Adrenal gland (tissue), 12 donors: ENCODE data around the gene HELT. TPM values are rescaled to one million over a fixed set of nuclear protein-coding genes. Genes with fewer than 3 reads are reported as not detected.

Experiments used
- DNase-seq, 7 donors: peaks; one replicate each; pipeline ENCODE4 v3.0.0-alpha.2; 2019 to 2020
- H3K27ac ChIP-seq, 5 donors: fragments of 200-600 bp; sonication (generic) in 4 of 5; 1 replicate in 3 of 5; 2 replicates in 2 of 5; pipeline versions ENCODE4 v1.5.1 to v1.8.0; 2016 to 2020; ENCODE audit warnings: mild to moderate bottlenecking in 1 of 5
- H3K27me3 ChIP-seq: fragments of 200-600 bp; 2 replicates; pipeline ENCODE4 v1.8.0; 2021
- H3K36me3 ChIP-seq, 2 donors: fragments of 200-600 bp; replicated peaks in 1 of 2; 1 replicate in 1 of 2; 2 replicates in 1 of 2; pipeline versions ENCODE4 v1.5.1 to v1.8.0; 2018 to 2022
- H3K4me1 ChIP-seq, 2 donors: fragments of 200-600 bp; replicated peaks in 1 of 2; 1 replicate in 1 of 2; 2 replicates in 1 of 2; pipeline versions ENCODE4 v1.5.1 to v1.8.0; 2018 to 2021
- H3K4me3 ChIP-seq, 4 donors: fragments of 200-600 bp; sonication (generic) in 3 of 4; one replicate each; pipeline ENCODE4 v1.5.1; 2016 to 2018
- H3K9me3 ChIP-seq, 3 donors: fragments of 200-600 bp; sonication (generic) in 1 of 3; replicated peaks in 1 of 3; 1 replicate in 2 of 3; 2 replicates in 1 of 3; pipeline versions ENCODE4 v1.5.1 to v1.8.0; 2016 to 2021
- POLR2A ChIP-seq, 2 donors: fragments of 450-650 bp; IDR thresholded peaks; one replicate each; pipeline ENCODE4 v1.6.1; 2017; ENCODE audit warnings: antibody characterized with exemption in 2 of 2, mild to moderate bottlenecking in 2 of 2, moderate library complexity in 1 of 2
- WGBS, 4 donors: extraction: QIAGEN DNeasy Blood & Tissue Kit in 2 of 4; methylation state at CpG; one replicate each; pipeline versions ENCODE4 v1.1.5 to v1.1.7; 2013 to 2017; 5-methylcytosine and 5-hydroxymethylcytosine counted together
- intact Hi-C, 2 donors: fragments of 100-400 bp; cut with DNase I; formaldehyde crosslinking; loops; one replicate each; pipeline versions ENCODE4 v1.14.1 to v1.15.0; 2022 to 2023
- polyA plus RNA-seq, 3 donors: library from polyadenylated mRNA; stranded (reverse); fragments of 200-250 nt in 2 of 3; fragments of 350-450 nt in 1 of 3; fragmentation: Illumina TruSeq in 1 of 3; extraction: RNeasy Lipid Tissue Mini Kit (QIAGEN cat#74804) in 1 of 3; gene quantifications; one replicate each; pipeline ENCODE4 v1.2.3, GENCODE V29; 2013 to 2014
- total RNA-seq, 9 donors: library from RNA; depleted of rRNA in 4 of 9; stranded (reverse); fragments of >200 nt in 4 of 9; fragments of 120-200 nt in 1 of 9; fragmentation: NEBNext Ultra II Directional in 1 of 9; extraction: Animal tissue kit (Norgen Biotek cat#: 25700) in 1 of 9; gene quantifications; one replicate each; pipeline versions ENCODE4 v1.1.0 to v1.2.4, GENCODE V29; 2013 to 2023
- TF ChIP-seq, protein P1 (sequence below), 6 experiments: fragments of 450-650 bp in 4 of 6; fragments of 200-600 bp in 2 of 6; sonication (generic) in 1 of 6; IDR thresholded peaks; 1 replicate in 5 of 6; 2 replicates in 1 of 6; pipeline versions ENCODE4 v1.5.1 to v1.8.0; 2016 to 2021; ENCODE audit warnings: antibody characterized with exemption in 6 of 6, mild to moderate bottlenecking in 2 of 6, moderate library complexity in 1 of 6
- donor health status: healthy with polysubstance abuse.
- donor health status: Bipolar disorder and iron deficiency.
- donor health status: DM: yes; HTN: yes; CAD: no.
- donor health status: DM: no; HTN: no; CAD: no.
- donor health status: DM: no; HTN: no; CAD: no.
- donor health status: DM: yes; HTN: yes; CAD: no.

The HELT gene
- total and polyA plus RNA-seq, 12 donors, result not detected

GRCh38 chr4:185015108-185015507 lies 3.2 kb upstream of the HELT start:
- peaks cover 57% of the 10 kb centered on the region for H3K27me3 ChIP-seq
- intact Hi-C loops, result no loop called here

GRCh38 chr4:185016101-185016940 lies 2.0 kb upstream of the HELT start:
- no peaks in the 10 kb centered on the region for H3K36me3 ChIP-seq
- 7 to 11% (median 9%) methylated on average over 26 to 47 of the region's 47 CpGs for WGBS, 4 donors
- no peak overlapping the region for H3K4me3 ChIP-seq
- H3K4me1 ChIP-seq, result peaks cover 0 to 9% of the 10 kb centered on the region in 2 donors
- no peaks in the 10 kb centered on the region for H3K9me3 ChIP-seq
- no peak for TF ChIP-seq POLR2A (IDR thresholded peaks at IDR 0.05)
- TF ChIP-seq, protein P1, sequence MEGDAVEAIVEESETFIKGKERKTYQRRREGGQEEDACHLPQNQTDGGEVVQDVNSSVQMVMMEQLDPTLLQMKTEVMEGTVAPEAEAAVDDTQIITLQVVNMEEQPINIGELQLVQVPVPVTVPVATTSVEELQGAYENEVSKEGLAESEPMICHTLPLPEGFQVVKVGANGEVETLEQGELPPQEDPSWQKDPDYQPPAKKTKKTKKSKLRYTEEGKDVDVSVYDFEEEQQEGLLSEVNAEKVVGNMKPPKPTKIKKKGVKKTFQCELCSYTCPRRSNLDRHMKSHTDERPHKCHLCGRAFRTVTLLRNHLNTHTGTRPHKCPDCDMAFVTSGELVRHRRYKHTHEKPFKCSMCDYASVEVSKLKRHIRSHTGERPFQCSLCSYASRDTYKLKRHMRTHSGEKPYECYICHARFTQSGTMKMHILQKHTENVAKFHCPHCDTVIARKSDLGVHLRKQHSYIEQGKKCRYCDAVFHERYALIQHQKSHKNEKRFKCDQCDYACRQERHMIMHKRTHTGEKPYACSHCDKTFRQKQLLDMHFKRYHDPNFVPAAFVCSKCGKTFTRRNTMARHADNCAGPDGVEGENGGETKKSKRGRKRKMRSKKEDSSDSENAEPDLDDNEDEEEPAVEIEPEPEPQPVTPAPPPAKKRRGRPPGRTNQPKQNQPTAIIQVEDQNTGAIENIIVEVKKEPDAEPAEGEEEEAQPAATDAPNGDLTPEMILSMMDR (IDR thresholded peaks at IDR 0.05), result no peak
- peaks cover 63% of the 10 kb centered on the region for H3K27me3 ChIP-seq
- H3K27ac ChIP-seq, result no peak overlapping the region
- intact Hi-C loops, result no loop called here
- no peak for DNase-seq

More at GRCh38 chr4:185015108-185015507, 3.2 kb upstream of the HELT start:
- H3K9me3 ChIP-seq, result no peaks in the 10 kb centered on the region
- TF ChIP-seq, protein P1 (IDR thresholded peaks at IDR 0.05), result no peak
- H3K4me1 ChIP-seq, result no peaks in the 10 kb centered on the region
- DNase-seq, result no peak
- no peaks in the 10 kb centered on the region for H3K36me3 ChIP-seq
- H3K27ac ChIP-seq, result no peak overlapping the region
- 41 to 53% (median 48%) methylated on average over 5 of the region's 5 CpGs for WGBS, 4 donors
- no peak overlapping the region for H3K4me3 ChIP-seq

- Histone ChIP-seq H3K4me1 (peaks cover 0 to 12% of the 10 kb centered on the region in 2 donors), H3K27ac (no peak overlapping the region), H3K27me3 (peaks cover 71% of the 10 kb centered on the region), H3K9me3 (no peaks in the 10 kb centered on the region), H3K4me3 (no peak overlapping the region), H3K36me3 (no peaks in the 10 kb centered on the region)
- 2 to 4% (median 3%) methylated on average over 34 of the region's 34 CpGs for WGBS, 4 donors
- intact Hi-C loops, result no loop called here
- TF ChIP-seq, protein P1 (IDR thresholded peaks at IDR 0.05), result no peak
- no peak for TF ChIP-seq POLR2A (IDR thresholded peaks at IDR 0.05)
- DNase-seq, result no peak
Observed at GRCh38 chr4:185016946-185017758, 1.1 kb upstream of the HELT start.

- no peak overlapping the region for H3K27ac ChIP-seq
- H3K4me3 ChIP-seq, result no peak overlapping the region
- TF ChIP-seq, protein P1 (IDR thresholded peaks at IDR 0.05), result no peak
- no peak for TF ChIP-seq POLR2A (IDR thresholded peaks at IDR 0.05)
- no peaks in the 10 kb centered on the region for H3K36me3 ChIP-seq
- 2 to 4% (median 3%) methylated on average over 14 to 41 of the region's 41 CpGs for WGBS, 4 donors
- intact Hi-C loops, result no loop called here
- no peaks in the 10 kb centered on the region for H3K9me3 ChIP-seq
- peaks cover 72% of the 10 kb centered on the region for H3K27me3 ChIP-seq
- H3K4me1 ChIP-seq, result peaks cover 0 to 12% of the 10 kb centered on the region in 2 donors
- no peak for DNase-seq
Observed at GRCh38 chr4:185018834-185019455, 655 bp downstream of the HELT start.
